ENCODE data around the gene WSCD2.

Gene WSCD2

GRCh38 chr12:108252523-108252922 is 123.4 kb downstream of the WSCD2 start:
- H3K9me3 ChIP-seq (ENCODE audit: control insufficient read depth, low read length), result no peaks in the 10 kb centered on the region
- H3K4me1 ChIP-seq (ENCODE audit: control insufficient read depth, insufficient read depth, low read length, poor library complexity, severe bottlenecking), result no peaks in the 10 kb centered on the region
- H3K27me3 ChIP-seq (replicated peaks; ENCODE audit: control insufficient read depth, insufficient read depth, low read length, poor library complexity, severe bottlenecking), result no peaks in the 10 kb centered on the region
- H3K4me3 ChIP-seq (ENCODE audit: insufficient read depth, low read depth, low read length, poor library complexity, severe bottlenecking), result no peak overlapping the region
- no peak overlapping the region for H3K27ac ChIP-seq (ENCODE audit: insufficient read depth, low read length, poor library complexity, severe bottlenecking)
- H3K36me3 ChIP-seq (ENCODE audit: control insufficient read depth, insufficient read depth, low read length), result no peaks in the 10 kb centered on the region
- DNase-seq, result no peak

- Histone ChIP-seq H3K27me3 (replicated peaks; ENCODE audit: control insufficient read depth, insufficient read depth, low read length, poor library complexity, severe bottlenecking) (no peaks in the 10 kb centered on the region), H3K4me3 (ENCODE audit: insufficient read depth, low read depth, low read length, poor library complexity, severe bottlenecking) (no peak overlapping the region), H3K9me3 (ENCODE audit: control insufficient read depth, low read length) (no peaks in the 10 kb centered on the region), H3K27ac (ENCODE audit: insufficient read depth, low read length, poor library complexity, severe bottlenecking) (no peak overlapping the region), H3K4me1 (ENCODE audit: control insufficient read depth, insufficient read depth, low read length, poor library complexity, severe bottlenecking) (no peaks in the 10 kb centered on the region), H3K36me3 (ENCODE audit: control insufficient read depth, insufficient read depth, low read length) (no peaks in the 10 kb centered on the region)
- no peak for DNase-seq
These were observed 124.5 kb downstream of the WSCD2 start for GRCh38 chr12:108253540-108253939.

GRCh38 chr12:108254030-108254429 is 124.9 kb downstream of the WSCD2 start:
- Histone ChIP-seq H3K4me3 (ENCODE audit: insufficient read depth, low read depth, low read length, poor library complexity, severe bottlenecking) (no peak overlapping the region), H3K4me1 (ENCODE audit: control insufficient read depth, insufficient read depth, low read length, poor library complexity, severe bottlenecking) (no peaks in the 10 kb centered on the region), H3K27ac (ENCODE audit: insufficient read depth, low read length, poor library complexity, severe bottlenecking) (no peak overlapping the region), H3K9me3 (ENCODE audit: control insufficient read depth, low read length) (no peaks in the 10 kb centered on the region), H3K27me3 (replicated peaks; ENCODE audit: control insufficient read depth, insufficient read depth, low read length, poor library complexity, severe bottlenecking) (no peaks in the 10 kb centered on the region), H3K36me3 (ENCODE audit: control insufficient read depth, insufficient read depth, low read length) (no peaks in the 10 kb centered on the region)
- DNase-seq, result no peak

- Histone ChIP-seq H3K4me3 (ENCODE audit: insufficient read depth, low read depth, low read length, poor library complexity, severe bottlenecking) (no peak overlapping the region), H3K27ac (ENCODE audit: insufficient read depth, low read length, poor library complexity, severe bottlenecking) (no peak overlapping the region), H3K36me3 (ENCODE audit: control insufficient read depth, insufficient read depth, low read length) (no peaks in the 10 kb centered on the region), H3K4me1 (ENCODE audit: control insufficient read depth, insufficient read depth, low read length, poor library complexity, severe bottlenecking) (no peaks in the 10 kb centered on the region), H3K27me3 (replicated peaks; ENCODE audit: control insufficient read depth, insufficient read depth, low read length, poor library complexity, severe bottlenecking) (no peaks in the 10 kb centered on the region), H3K9me3 (ENCODE audit: control insufficient read depth, low read length) (no peaks in the 10 kb centered on the region)
- no peak for DNase-seq
These were observed 125.6 kb downstream of the WSCD2 start for GRCh38 chr12:108254517-108255251.

GRCh38 chr12:108255252-108255602 is 126.1 kb downstream of the WSCD2 start:
- H3K4me1 ChIP-seq (ENCODE audit: control insufficient read depth, insufficient read depth, low read length, poor library complexity, severe bottlenecking), result no peaks in the 10 kb centered on the region
- DNase-seq, result no peak
- no peaks in the 10 kb centered on the region for H3K27me3 ChIP-seq (replicated peaks; ENCODE audit: control insufficient read depth, insufficient read depth, low read length, poor library complexity, severe bottlenecking)
- H3K9me3 ChIP-seq (ENCODE audit: control insufficient read depth, low read length), result no peaks in the 10 kb centered on the region
- no peaks in the 10 kb centered on the region for H3K36me3 ChIP-seq (ENCODE audit: control insufficient read depth, insufficient read depth, low read length)
- no peak overlapping the region for H3K27ac ChIP-seq (ENCODE audit: insufficient read depth, low read length, poor library complexity, severe bottlenecking)
- H3K4me3 ChIP-seq (ENCODE audit: insufficient read depth, low read depth, low read length, poor library complexity, severe bottlenecking), result no peak overlapping the region

GRCh38 chr12:108257004-108257403 is 127.9 kb downstream of the WSCD2 start:
- Histone ChIP-seq H3K36me3 (ENCODE audit: control insufficient read depth, insufficient read depth, low read length) (no peaks in the 10 kb centered on the region), H3K4me3 (ENCODE audit: insufficient read depth, low read depth, low read length, poor library complexity, severe bottlenecking) (no peak overlapping the region), H3K27me3 (replicated peaks; ENCODE audit: control insufficient read depth, insufficient read depth, low read length, poor library complexity, severe bottlenecking) (no peaks in the 10 kb centered on the region), H3K4me1 (ENCODE audit: control insufficient read depth, insufficient read depth, low read length, poor library complexity, severe bottlenecking) (no peaks in the 10 kb centered on the region), H3K27ac (ENCODE audit: insufficient read depth, low read length, poor library complexity, severe bottlenecking) (no peak overlapping the region), H3K9me3 (ENCODE audit: control insufficient read depth, low read length) (no peaks in the 10 kb centered on the region)
- DNase-seq, result no peak

GRCh38 chr12:108257610-108258106 is 128.6 kb downstream of the WSCD2 start:
- H3K36me3 ChIP-seq (ENCODE audit: control insufficient read depth, insufficient read depth, low read length), result no peaks in the 10 kb centered on the region
- no peak overlapping the region for H3K4me3 ChIP-seq (ENCODE audit: insufficient read depth, low read depth, low read length, poor library complexity, severe bottlenecking)
- H3K27me3 ChIP-seq (replicated peaks; ENCODE audit: control insufficient read depth, insufficient read depth, low read length, poor library complexity, severe bottlenecking), result no peaks in the 10 kb centered on the region
- H3K27ac ChIP-seq (ENCODE audit: insufficient read depth, low read length, poor library complexity, severe bottlenecking), result no peak overlapping the region
- H3K9me3 ChIP-seq (ENCODE audit: control insufficient read depth, low read length), result no peaks in the 10 kb centered on the region
- no peak for DNase-seq
- H3K4me1 ChIP-seq (ENCODE audit: control insufficient read depth, insufficient read depth, low read length, poor library complexity, severe bottlenecking), result no peaks in the 10 kb centered on the region

- Histone ChIP-seq H3K4me1 (ENCODE audit: control insufficient read depth, insufficient read depth, low read length, poor library complexity, severe bottlenecking) (no peaks in the 10 kb centered on the region), H3K4me3 (ENCODE audit: insufficient read depth, low read depth, low read length, poor library complexity, severe bottlenecking) (no peak overlapping the region), H3K36me3 (ENCODE audit: control insufficient read depth, insufficient read depth, low read length) (no peaks in the 10 kb centered on the region), H3K27me3 (replicated peaks; ENCODE audit: control insufficient read depth, insufficient read depth, low read length, poor library complexity, severe bottlenecking) (no peaks in the 10 kb centered on the region), H3K9me3 (ENCODE audit: control insufficient read depth, low read length) (no peaks in the 10 kb centered on the region), H3K27ac (ENCODE audit: insufficient read depth, low read length, poor library complexity, severe bottlenecking) (no peak overlapping the region)
- no peak for DNase-seq
These were observed 131.0 kb downstream of the WSCD2 start for GRCh38 chr12:108260039-108260438.

GRCh38 chr12:108260969-108261368 is 131.9 kb downstream of the WSCD2 start:
- H3K27me3 ChIP-seq (replicated peaks; ENCODE audit: control insufficient read depth, insufficient read depth, low read length, poor library complexity, severe bottlenecking), result no peaks in the 10 kb centered on the region
- no peak overlapping the region for H3K27ac ChIP-seq (ENCODE audit: insufficient read depth, low read length, poor library complexity, severe bottlenecking)
- no peaks in the 10 kb centered on the region for H3K9me3 ChIP-seq (ENCODE audit: control insufficient read depth, low read length)
- H3K4me3 ChIP-seq (ENCODE audit: insufficient read depth, low read depth, low read length, poor library complexity, severe bottlenecking), result no peak overlapping the region
- no peak for DNase-seq
- no peaks in the 10 kb centered on the region for H3K4me1 ChIP-seq (ENCODE audit: control insufficient read depth, insufficient read depth, low read length, poor library complexity, severe bottlenecking)
- H3K36me3 ChIP-seq (ENCODE audit: control insufficient read depth, insufficient read depth, low read length), result no peaks in the 10 kb centered on the region

GRCh38 chr12:108265505-108265904 is 136.4 kb downstream of the WSCD2 start:
- Histone ChIP-seq H3K9me3 (ENCODE audit: control insufficient read depth, low read length) (no peaks in the 10 kb centered on the region), H3K27ac (ENCODE audit: insufficient read depth, low read length, poor library complexity, severe bottlenecking) (no peak overlapping the region), H3K27me3 (replicated peaks; ENCODE audit: control insufficient read depth, insufficient read depth, low read length, poor library complexity, severe bottlenecking) (no peaks in the 10 kb centered on the region), H3K4me1 (ENCODE audit: control insufficient read depth, insufficient read depth, low read length, poor library complexity, severe bottlenecking) (no peaks in the 10 kb centered on the region), H3K36me3 (ENCODE audit: control insufficient read depth, insufficient read depth, low read length) (no peaks in the 10 kb centered on the region), H3K4me3 (ENCODE audit: insufficient read depth, low read depth, low read length, poor library complexity, severe bottlenecking) (no peak overlapping the region)
- DNase-seq, result no peak

Data from effector memory CD4-positive, alpha-beta T cell (primary cell).